PFSK-1 (cell line): ENCODE measurements around the gene RBM44.

ENCODE experiments used
- POLR2AphosphoS5 ChIP-seq: IDR thresholded peaks from 2 replicates; pipeline ENCODE4 v1.6.1; 2012; ENCODE audit warnings: low read depth, mild to moderate bottlenecking, control low read depth, low read length, moderate library complexity
- SIN3A ChIP-seq: IDR thresholded peaks from 2 replicates; pipeline ENCODE4 v1.6.1; 2012; ENCODE audit warnings: mild to moderate bottlenecking, low read length, moderate library complexity, borderline replicate concordance; ENCODE audit not compliant: insufficient read depth
- TAF1 ChIP-seq: IDR thresholded peaks from 2 replicates; pipeline ENCODE4 v1.6.1; 2012; ENCODE audit warnings: low read length, control low read depth, borderline replicate concordance; ENCODE audit not compliant: insufficient read depth
- TF ChIP-seq, protein P1 (sequence below), 2 experiments: IDR thresholded peaks; 2 replicates each; pipeline versions ENCODE4 v1.6.1 to v1.8.0; 2011 to 2012; ENCODE audit warnings: low read depth in 2 of 2, low read length in 2 of 2, control low read depth in 1 of 2, inconsistent platforms in 1 of 2, mild to moderate bottlenecking in 1 of 2, moderate library complexity in 1 of 2; ENCODE audit not compliant: insufficient read depth in 1 of 2

DNA sequence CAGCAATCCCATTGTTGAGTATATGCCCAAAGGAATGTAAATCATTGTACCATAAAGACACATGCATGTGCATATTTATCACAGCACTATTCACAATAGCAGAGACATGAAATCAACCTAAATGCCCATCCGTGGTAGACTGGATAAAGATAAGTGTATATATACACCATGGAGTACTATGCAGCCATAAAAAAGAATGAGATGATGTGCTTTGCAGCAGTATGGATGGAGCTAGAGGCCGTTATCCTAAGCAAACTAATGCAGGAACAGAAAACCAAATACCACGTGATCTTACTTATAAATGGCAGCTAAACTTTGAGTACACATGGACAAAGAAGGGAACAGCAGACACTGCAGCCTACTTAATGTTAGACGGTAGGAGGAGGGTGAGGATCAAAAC, 42.5 kb downstream of the RBM44 start:
- no peak for TF ChIP-seq TAF1
- no peak for TF ChIP-seq POLR2AphosphoS5
- TF ChIP-seq, protein P1, sequence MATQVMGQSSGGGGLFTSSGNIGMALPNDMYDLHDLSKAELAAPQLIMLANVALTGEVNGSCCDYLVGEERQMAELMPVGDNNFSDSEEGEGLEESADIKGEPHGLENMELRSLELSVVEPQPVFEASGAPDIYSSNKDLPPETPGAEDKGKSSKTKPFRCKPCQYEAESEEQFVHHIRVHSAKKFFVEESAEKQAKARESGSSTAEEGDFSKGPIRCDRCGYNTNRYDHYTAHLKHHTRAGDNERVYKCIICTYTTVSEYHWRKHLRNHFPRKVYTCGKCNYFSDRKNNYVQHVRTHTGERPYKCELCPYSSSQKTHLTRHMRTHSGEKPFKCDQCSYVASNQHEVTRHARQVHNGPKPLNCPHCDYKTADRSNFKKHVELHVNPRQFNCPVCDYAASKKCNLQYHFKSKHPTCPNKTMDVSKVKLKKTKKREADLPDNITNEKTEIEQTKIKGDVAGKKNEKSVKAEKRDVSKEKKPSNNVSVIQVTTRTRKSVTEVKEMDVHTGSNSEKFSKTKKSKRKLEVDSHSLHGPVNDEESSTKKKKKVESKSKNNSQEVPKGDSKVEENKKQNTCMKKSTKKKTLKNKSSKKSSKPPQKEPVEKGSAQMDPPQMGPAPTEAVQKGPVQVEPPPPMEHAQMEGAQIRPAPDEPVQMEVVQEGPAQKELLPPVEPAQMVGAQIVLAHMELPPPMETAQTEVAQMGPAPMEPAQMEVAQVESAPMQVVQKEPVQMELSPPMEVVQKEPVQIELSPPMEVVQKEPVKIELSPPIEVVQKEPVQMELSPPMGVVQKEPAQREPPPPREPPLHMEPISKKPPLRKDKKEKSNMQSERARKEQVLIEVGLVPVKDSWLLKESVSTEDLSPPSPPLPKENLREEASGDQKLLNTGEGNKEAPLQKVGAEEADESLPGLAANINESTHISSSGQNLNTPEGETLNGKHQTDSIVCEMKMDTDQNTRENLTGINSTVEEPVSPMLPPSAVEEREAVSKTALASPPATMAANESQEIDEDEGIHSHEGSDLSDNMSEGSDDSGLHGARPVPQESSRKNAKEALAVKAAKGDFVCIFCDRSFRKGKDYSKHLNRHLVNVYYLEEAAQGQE (IDR thresholded peaks at IDR 0.05; ENCODE audit: insufficient read depth in 1 of 2, low read depth in 2 of 2, low read length in 2 of 2): no peak
- no peak for TF ChIP-seq SIN3A
